ENCODE measurements around the gene TPM3. TPM values are rescaled to one million over a fixed set of nuclear protein-coding genes. Genes with fewer than 3 reads are reported as not detected.

The TPM3 gene
- total RNA-seq, result 347 and 394 TPM in 2 replicates

DNA sequence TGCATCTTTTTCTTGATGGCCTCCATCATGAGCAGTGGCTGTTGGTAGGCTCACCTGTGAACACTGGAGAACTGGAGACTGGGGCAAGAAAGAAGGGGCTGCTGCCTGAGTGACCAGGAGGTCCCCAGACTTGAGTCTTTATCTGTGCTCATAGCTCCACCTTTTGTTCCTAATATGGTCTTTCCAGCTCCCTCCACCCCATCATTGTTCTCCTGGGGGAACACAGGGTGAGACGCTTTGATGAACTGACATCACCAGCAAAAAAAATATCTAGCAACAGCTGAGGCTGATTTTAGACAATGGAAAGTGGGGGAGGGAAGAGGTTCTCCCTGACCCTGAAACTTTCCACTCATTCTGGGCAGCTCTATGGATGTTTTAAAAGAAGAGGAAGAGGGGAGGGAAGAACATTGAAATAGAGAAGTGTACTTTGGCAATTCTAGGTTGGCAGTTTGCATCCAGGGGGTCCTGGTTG is at the start of gene TPM3:
TSS of gene TPM3 (minus strand) at position 111 of the 472 bp plus-strand sequence. CDS start at position 29, 82 bp downstream.

DNA sequence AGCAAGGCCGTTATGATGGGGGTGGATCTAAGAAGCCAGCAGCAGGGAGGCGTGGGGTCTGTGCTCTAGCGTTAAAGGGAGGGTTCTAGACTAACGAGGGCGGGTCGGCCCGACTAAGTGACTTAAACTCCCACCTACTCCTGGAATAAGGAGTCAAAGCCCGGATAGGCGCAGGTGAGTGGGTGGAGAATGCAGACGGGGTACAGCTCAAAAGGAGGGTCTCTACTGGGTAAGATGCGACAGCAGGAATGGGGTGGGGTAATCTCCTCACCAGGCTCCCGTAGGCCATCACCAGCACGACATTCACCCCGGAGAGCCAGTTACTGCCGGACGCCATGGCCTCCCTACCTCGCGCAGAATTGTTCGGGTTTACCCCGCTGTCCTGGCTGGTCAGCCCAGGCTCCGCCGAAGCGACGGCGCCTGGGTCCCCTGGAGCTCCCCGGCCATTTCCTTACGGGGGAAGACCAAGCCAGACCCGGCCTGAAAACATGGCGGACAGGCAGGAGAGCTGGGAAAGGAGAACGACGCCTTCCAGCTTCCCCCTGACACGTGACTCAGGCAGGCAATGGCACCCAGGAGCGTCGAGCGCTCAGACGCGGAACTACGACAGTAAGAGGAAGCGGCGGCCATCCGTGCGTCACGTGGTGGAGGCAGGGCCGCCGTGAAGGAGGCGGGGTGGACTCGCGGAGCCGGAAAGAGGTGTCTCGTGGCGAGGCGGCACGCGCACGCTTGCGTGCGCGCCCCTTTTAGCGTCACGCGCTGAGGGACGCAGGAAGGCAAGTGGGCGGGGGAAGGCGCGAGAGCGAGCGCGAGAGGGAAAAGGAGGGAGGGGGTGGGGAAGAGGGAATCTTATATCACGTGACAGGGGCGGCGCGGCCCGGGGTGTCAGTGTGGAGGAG is 28.4 kb upstream of the TPM3 start, which contains the start of gene UBAP2L:
TSS of gene UBAP2L (plus strand) at position 885 of the 899 bp plus-strand sequence. CDS start 4,169 bp downstream, outside the sequence.

DNA sequence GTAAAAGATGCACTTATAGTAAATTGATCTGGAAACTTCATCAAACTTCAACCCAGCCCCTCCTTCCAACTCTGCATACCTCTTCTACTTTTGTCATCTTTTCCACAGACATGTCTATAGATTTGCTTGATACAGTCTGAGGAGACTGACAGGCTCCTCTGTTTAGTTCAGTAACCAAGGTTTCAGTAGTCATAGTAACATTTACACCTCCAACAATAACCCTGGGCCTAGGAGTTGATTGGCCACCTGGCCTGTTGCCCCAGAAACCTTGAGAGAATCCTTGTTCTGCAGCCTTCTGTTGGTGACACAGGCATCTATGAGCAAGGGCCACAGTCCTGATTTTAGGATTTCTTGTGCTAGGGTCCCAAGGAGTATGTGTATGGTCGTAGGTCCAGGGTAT is 14.3 kb upstream of the TPM3 start, which contains the start of gene CFAP141:
TSS of gene CFAP141 (minus strand) at position 138 of the 400 bp plus-strand sequence. CDS start at position 112, 26 bp downstream.

DNA sequence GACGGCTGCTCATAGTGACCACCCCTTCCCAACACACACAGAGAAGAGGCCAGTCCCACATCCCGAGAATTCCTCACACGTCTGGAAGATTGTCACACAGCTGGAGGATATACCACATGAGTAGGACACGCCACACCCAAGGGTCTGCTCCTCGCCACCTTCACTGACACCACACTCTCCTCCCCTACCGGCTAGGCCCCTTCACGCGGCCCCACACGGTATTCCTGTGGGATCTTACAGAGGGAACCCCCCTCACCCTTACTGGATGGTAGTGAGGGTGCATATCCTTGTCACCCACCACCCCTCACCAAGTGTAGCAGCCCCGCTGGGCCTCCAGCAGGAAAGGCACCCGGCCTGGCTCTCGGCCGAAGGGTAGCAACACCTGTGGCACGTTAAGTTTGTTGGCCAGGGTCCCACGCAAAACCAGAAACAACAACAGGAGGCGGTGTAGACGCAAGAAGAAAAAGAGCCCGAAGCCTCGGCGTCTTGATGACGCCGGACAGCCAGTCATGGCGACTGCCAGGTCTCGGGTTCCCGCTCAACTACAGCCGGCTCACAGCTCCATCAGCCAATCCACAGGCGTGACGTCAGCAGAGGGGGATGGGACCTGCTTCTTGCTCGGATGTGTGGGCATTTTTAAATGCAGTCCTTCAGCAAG is 37.2 kb downstream of the TPM3 start, which contains the start of gene NUP210L:
TSS of gene NUP210L (minus strand) at position 540 of the 658 bp plus-strand sequence.

Other genes starting within 250 kb of the TPM3 start
- 8.5 and 9.0 TPM in 2 replicates for gene DENND4B, start 245.4 kb downstream of the TPM3 start, total RNA-seq
- gene CRTC2, start 233.5 kb downstream of the TPM3 start, total RNA-seq, result 3.2 and 3.3 TPM in 2 replicates
- 107 and 131 TPM in 2 replicates for gene SLC39A1, start 228.6 kb downstream of the TPM3 start, total RNA-seq
- gene CREB3L4, start 224.2 kb downstream of the TPM3 start, total RNA-seq, result 6.6 and 7.0 TPM in 2 replicates
- gene JTB, start 214.4 kb downstream of the TPM3 start, total RNA-seq, result 80.6 and 85.5 TPM in 2 replicates
- gene RAB13, start 205.8 kb downstream of the TPM3 start, total RNA-seq, result 71.4 and 84.1 TPM in 2 replicates
- 1,857 and 2,280 TPM in 2 replicates for gene RPS27, start 201.3 kb downstream of the TPM3 start, total RNA-seq
- 0.11 and 0.17 TPM in 2 replicates for gene NUP210L, start 37.0 kb downstream of the TPM3 start, total RNA-seq
- not detected in 2 replicates for gene CFAP141, start 14.2 kb upstream of the TPM3 start, total RNA-seq
- 39.9 and 54.1 TPM in 2 replicates for gene UBAP2L, start 28.9 kb upstream of the TPM3 start, total RNA-seq
- gene HAX1, start 80.5 kb upstream of the TPM3 start, total RNA-seq, result 70.4 and 76.0 TPM in 2 replicates
- gene AQP10, start 129.0 kb upstream of the TPM3 start, total RNA-seq, result not detected in 2 replicates
- 37.4 and 44.0 TPM in 2 replicates for gene ATP8B2, start 133.4 kb upstream of the TPM3 start, total RNA-seq
- 12.4 and 15.9 TPM in 2 replicates for gene IL6R, start 213.2 kb upstream of the TPM3 start, total RNA-seq